CD14-positive monocyte (primary cell): Measurements from ENCODE around the gene EDC3. TPM values are rescaled to one million over a fixed set of nuclear protein-coding genes. Genes with fewer than 3 reads are reported as not detected.

Experiments used
- DNase-seq, 3 donors: peaks; one replicate each; pipeline ENCODE4 v3.0.0-alpha.2; 2011 to 2022
- H2AFZ ChIP-seq: 2 replicates; pipeline ENCODE4 v1.6.0; 2012; ENCODE audit warnings: mild to moderate bottlenecking, low read depth, low read length, inconsistent platforms; ENCODE audit not compliant: insufficient read depth, poor library complexity, severe bottlenecking
- H3K27ac ChIP-seq, 2 donors: 1 replicate in 1 of 2; 2 replicates in 1 of 2; pipeline ENCODE4 v1.5.1; 2012 to 2013; ENCODE audit warnings: low read length in 2 of 2, control low read depth in 1 of 2, inconsistent platforms in 1 of 2, low read depth in 1 of 2, mild to moderate bottlenecking in 1 of 2
- H3K27me3 ChIP-seq, 2 donors: one replicate each; pipeline versions ENCODE4 v1.6.0 to v1.6.1; 2011 to 2013; ENCODE audit warnings: low read length in 2 of 2; ENCODE audit not compliant: control insufficient read depth in 2 of 2, insufficient read depth in 2 of 2
- H3K36me3 ChIP-seq, 2 donors: replicated peaks in 1 of 2; 1 replicate in 1 of 2; 2 replicates in 1 of 2; pipeline versions ENCODE4 v1.5.1 to v1.6.1; 2012 to 2013; ENCODE audit warnings: low read length in 2 of 2, control low read depth in 1 of 2, inconsistent platforms in 1 of 2, mild to moderate bottlenecking in 1 of 2; ENCODE audit not compliant: insufficient read depth in 2 of 2, control insufficient read depth in 1 of 2
- H3K4me1 ChIP-seq, 2 donors: 1 replicate in 1 of 2; 2 replicates in 1 of 2; pipeline versions ENCODE4 v1.5.1 to v1.6.1; 2012 to 2013; ENCODE audit warnings: low read length in 2 of 2, control low read depth in 1 of 2, inconsistent platforms in 1 of 2, mild to moderate bottlenecking in 1 of 2, moderate library complexity in 1 of 2; ENCODE audit not compliant: insufficient read depth in 2 of 2, control insufficient read depth in 1 of 2
- H3K4me2 ChIP-seq: replicated peaks from 2 replicates; pipeline ENCODE3; 2012; ENCODE audit warnings: low read length, moderate library complexity, mild to moderate bottlenecking; ENCODE audit not compliant: poor library complexity, severe bottlenecking; ENCODE audit errors: extremely low read depth
- H3K4me3 ChIP-seq, 3 experiments: fragments of 200-600 bp in 1 of 3; sonication (generic) in 1 of 3; replicated peaks in 1 of 3; 1 replicate in 2 of 3; 2 replicates in 1 of 3; pipeline ENCODE4 v1.5.1; 2011 to 2013; ENCODE audit warnings: low read length in 3 of 3, mild to moderate bottlenecking in 3 of 3, control low read depth in 2 of 3, low read depth in 2 of 3, inconsistent platforms in 1 of 3, moderate library complexity in 1 of 3
- H3K79me2 ChIP-seq: 2 replicates; pipeline ENCODE4 v1.6.0; 2012; ENCODE audit warnings: mild to moderate bottlenecking, control low read depth, inconsistent platforms, low read length, moderate library complexity; ENCODE audit not compliant: insufficient read depth
- H3K9ac ChIP-seq: 2 replicates; pipeline ENCODE4 v1.6.0; 2017; ENCODE audit warnings: low read length, mild to moderate bottlenecking; ENCODE audit not compliant: insufficient read depth, poor library complexity, severe bottlenecking
- H3K9me3 ChIP-seq, 2 donors: replicated peaks in 1 of 2; 1 replicate in 1 of 2; 2 replicates in 1 of 2; pipeline versions ENCODE4 v1.5.1 to v1.6.1; 2012 to 2013; ENCODE audit warnings: low read length in 2 of 2, control low read depth in 1 of 2; ENCODE audit not compliant: control insufficient read depth in 1 of 2, insufficient read depth in 1 of 2
- H4K20me1 ChIP-seq: 2 replicates; pipeline ENCODE4 v1.6.0; 2012; ENCODE audit warnings: mild to moderate bottlenecking, low read length, control low read depth, moderate library complexity; ENCODE audit not compliant: insufficient read depth
- H3K27ac Mint-ChIP-seq, 7 donors: one replicate each; pipeline ENCODE4 v1.8.0; 2020; ENCODE audit warnings: mild to moderate bottlenecking in 7 of 7, mixed read lengths in 7 of 7, moderate library complexity in 6 of 7, inconsistent platforms in 2 of 7
- H3K27me3 Mint-ChIP-seq, 3 donors: one replicate each; pipeline ENCODE4 v1.8.0; 2021 to 2022; ENCODE audit warnings: low read depth in 3 of 3, mild to moderate bottlenecking in 3 of 3, mixed read lengths in 3 of 3, moderate library complexity in 3 of 3, inconsistent platforms in 1 of 3
- H3K36me3 Mint-ChIP-seq, 2 donors: one replicate each; pipeline ENCODE4 v1.8.0; 2020; ENCODE audit warnings: mixed read lengths in 2 of 2, inconsistent platforms in 1 of 2, mild to moderate bottlenecking in 1 of 2
- H3K4me1 Mint-ChIP-seq: one replicate; pipeline ENCODE4 v1.8.0; 2020; ENCODE audit warnings: mild to moderate bottlenecking, mixed read lengths
- H3K4me3 Mint-ChIP-seq, 2 donors: one replicate each; pipeline ENCODE4 v1.8.0; 2020; ENCODE audit warnings: mild to moderate bottlenecking in 2 of 2, mixed read lengths in 2 of 2, moderate library complexity in 1 of 2
- H3K9me3 Mint-ChIP-seq, 7 donors: one replicate each; pipeline ENCODE4 v1.8.0; 2020 to 2022; ENCODE audit warnings: mixed read lengths in 7 of 7, mild to moderate bottlenecking in 6 of 7, moderate library complexity in 6 of 7, inconsistent platforms in 2 of 7
- CTCF ChIP-seq: fragments of 200-600 bp; IDR thresholded peaks from one replicate; pipeline ENCODE4 v1.8.0; 2022; ENCODE audit warnings: antibody characterized with exemption, mild to moderate bottlenecking
- WGBS: methylation state at CpG from one replicate; pipeline ENCODE4 v1.1.5; 2013; ENCODE audit warnings: missing lambda C conversion rate; ENCODE audit not compliant: insufficient coverage; 5-methylcytosine and 5-hydroxymethylcytosine counted together
- intact Hi-C, 2 donors: fragments of 100-400 bp; cut with micrococcal nuclease; formaldehyde crosslinking; loops; one replicate each; pipeline versions ENCODE4 v1.15.0 to v1.15.1; 2023
- polyA plus RNA-seq, 3 donors: library from polyadenylated mRNA; depleted of rRNA in 1 of 3; unstranded in 2 of 3; stranded (reverse) in 1 of 3; fragments of 300-500 nt in 2 of 3; fragments of >200 nt in 1 of 3; fragmentation: Illumina TruSeq in 2 of 3; gene quantifications; 1 replicate in 2 of 3; 2 replicates in 1 of 3; pipeline ENCODE4 v1.2.3, GENCODE V29; 2012 to 2021

EDC3 gene
- polyA plus RNA-seq, 3 donors, result 10.0 to 14.9 (median 10.5) TPM

- no peak overlapping the region for H2AFZ ChIP-seq
- peaks cover 12% of the 10 kb centered on the region in 2 donors for H3K4me1 ChIP-seq
- H3K4me3 ChIP-seq, result no peak overlapping the region
- no peak overlapping the region for H3K4me2 ChIP-seq
- no peak for TF ChIP-seq CTCF
- no peak for DNase-seq
- peaks cover 12% of the 10 kb centered on the region for H3K4me1 Mint-ChIP-seq
- peaks cover 0 to 2% (median 2%) of the 10 kb centered on the region in 3 donors for H3K27me3 Mint-ChIP-seq
- no peaks in the 10 kb centered on the region for H3K79me2 ChIP-seq
- H3K36me3 ChIP-seq, result peaks cover 46 to 78% of the 10 kb centered on the region in 2 donors
- 100% methylated on average over 1 of the region's 2 CpGs for WGBS
- H3K4me3 Mint-ChIP-seq, result no peak overlapping the region
- intact Hi-C loops, result no loop called here
- H3K27me3 ChIP-seq, result no peaks in the 10 kb centered on the region
- H3K27ac ChIP-seq, result no peak overlapping the region
- H3K9ac ChIP-seq, result no peak overlapping the region
- no peak overlapping the region for H3K27ac Mint-ChIP-seq
- H3K9me3 ChIP-seq, result no peaks in the 10 kb centered on the region
- H3K36me3 Mint-ChIP-seq, result peaks cover 68 to 79% of the 10 kb centered on the region in 2 donors
- no peaks in the 10 kb centered on the region for H3K9me3 Mint-ChIP-seq
- H4K20me1 ChIP-seq, result peaks cover 9% of the 10 kb centered on the region
Observed at GRCh38 chr15:74584204-74584603, 111.6 kb downstream of the EDC3 start.

Other genes starting within 250 kb of the EDC3 start
- 100 to 1,000 TPM in 1 of 3 donors, 10 to 100 TPM in 2; 43.4 to 103 (median 95.1) TPM for gene UBL7, start 234.9 kb downstream of the EDC3 start, polyA plus RNA-seq
- gene ARID3B, start 154.8 kb downstream of the EDC3 start, polyA plus RNA-seq, result 10 to 100 TPM in 1 of 3 donors, 1 to 10 TPM in 2; 2.3 to 17.4 (median 4.4) TPM
- gene CLK3, start 80.2 kb downstream of the EDC3 start, polyA plus RNA-seq, result 100 to 1,000 TPM in 1 of 3 donors, 10 to 100 TPM in 2; 27.6 to 354 (median 33.2) TPM
- gene CYP1A1, start 29.5 kb upstream of the EDC3 start, polyA plus RNA-seq, result under 1 TPM in 1 of 3 donors, not detected in 2; 0.16 TPM
- not detected for gene CYP1A2, start 52.8 kb upstream of the EDC3 start, polyA plus RNA-seq
- 100 to 1,000 TPM in 2 of 3 donors, 10 to 100 TPM in 1; 79.0 to 426 (median 106) TPM for gene CSK, start 86.1 kb upstream of the EDC3 start, polyA plus RNA-seq
- gene LMAN1L, start 116.8 kb upstream of the EDC3 start, polyA plus RNA-seq, result under 1 TPM in 1 of 3 donors, not detected in 2; 0.08 TPM
- gene CPLX3, start 130.6 kb upstream of the EDC3 start, polyA plus RNA-seq, result under 1 TPM in 1 of 3 donors, not detected in 2; 0.12 TPM
- gene ULK3, start 147.1 kb upstream of the EDC3 start, polyA plus RNA-seq, result 10 to 100 TPM in 2 of 3 donors, 1 to 10 TPM in 1; 9.4 to 58.7 (median 16.0) TPM
- 100 to 1,000 TPM; 124 to 158 (median 124) TPM for gene SCAMP2, start 177.3 kb upstream of the EDC3 start, polyA plus RNA-seq
- gene MPI, start 194.0 kb upstream of the EDC3 start, polyA plus RNA-seq, result 10 to 100 TPM; 19.2 to 19.9 (median 19.7) TPM
- 10 to 100 TPM; 11.7 to 53.9 (median 17.1) TPM for gene FAM219B, start 210.8 kb upstream of the EDC3 start, polyA plus RNA-seq
- gene COX5A, start 242.0 kb upstream of the EDC3 start, polyA plus RNA-seq, result 100 to 1,000 TPM; 127 to 498 (median 434) TPM